Measurements from ENCODE around the gene LBH. TPM values are rescaled to one million over a fixed set of nuclear protein-coding genes. Genes with fewer than 3 reads are reported as not detected.
A peak's percentile ranks its signal among the peaks of the same experiment; 100 is the strongest.

Gene LBH
- total and polyA plus RNA-seq, 5 donors from 2014 or later = 215 to 299 (median 232) TPM

GRCh38 chr2:30192314-30192713 lies 39.0 kb upstream of the LBH start:
- peaks cover 0 to 2% (median 0%) of the 10 kb centered on the region in 7 donors for H3K9me3 Mint-ChIP-seq
- no peak overlapping the region for H3K27ac Mint-ChIP-seq
- no peaks in the 10 kb centered on the region for H3K27me3 ChIP-seq (ENCODE audit: control insufficient read depth, insufficient read depth, low read length)
- DNase-seq (no peak), ATAC-seq (ENCODE audit: low read depth in 2 of 2) (no peak)
- H3K4me1 Mint-ChIP-seq = peaks cover 0 to 10% (median 2%) of the 10 kb centered on the region in 4 donors
- no peaks in the 10 kb centered on the region for H3K36me3 Mint-ChIP-seq
- no peaks in the 10 kb centered on the region for H3K9me3 ChIP-seq (ENCODE audit: control insufficient read depth in 2 of 2, low read length in 2 of 2)
- H3K4me1 ChIP-seq (ENCODE audit: control insufficient read depth, insufficient read depth, low read length, poor library complexity, severe bottlenecking) = no peaks in the 10 kb centered on the region
- no peak overlapping the region for H3K4me3 Mint-ChIP-seq
- H3K27me3 Mint-ChIP-seq = no peaks in the 10 kb centered on the region
- no peak overlapping the region for H3K27ac ChIP-seq (ENCODE audit: insufficient read depth, low read length, poor library complexity, severe bottlenecking)
- H3K4me3 ChIP-seq (ENCODE audit: low read depth, low read length) = no peak overlapping the region
- H3K36me3 ChIP-seq (ENCODE audit: control insufficient read depth, insufficient read depth, low read length) = no peaks in the 10 kb centered on the region

DNA sequence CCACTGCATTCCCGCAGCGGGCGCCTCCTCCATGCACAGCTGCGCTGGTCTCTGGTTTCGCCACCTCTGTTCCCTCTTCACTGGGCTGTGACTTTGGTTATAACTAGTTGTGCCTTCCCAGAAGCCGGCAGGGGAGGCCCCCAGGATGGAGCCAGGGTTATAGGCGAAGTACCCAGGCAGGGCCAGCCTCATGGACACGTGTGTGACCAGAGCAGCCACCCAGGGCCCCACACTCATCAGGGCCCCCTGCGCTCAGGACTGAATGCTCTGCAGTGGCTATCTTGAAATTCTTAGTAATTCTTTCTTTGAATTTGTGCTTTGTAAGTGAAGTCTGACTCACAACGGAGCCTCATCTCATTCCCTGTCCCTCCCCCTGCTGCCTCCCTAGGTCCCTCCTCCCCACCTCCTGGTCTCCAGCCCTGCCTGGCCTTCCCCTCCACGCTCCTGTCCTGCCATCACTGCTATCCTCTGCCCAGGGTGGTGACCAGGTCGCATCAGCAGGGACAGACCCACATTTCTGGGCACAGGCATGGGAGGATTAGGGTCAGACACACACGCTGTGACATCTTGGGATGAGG lies 38.1 kb upstream of the LBH start:
- H3K27me3 Mint-ChIP-seq = no peaks in the 10 kb centered on the region
- Histone ChIP-seq H3K9me3 (ENCODE audit: control insufficient read depth in 2 of 2, low read length in 2 of 2) (no peaks in the 10 kb centered on the region), H3K36me3 (ENCODE audit: control insufficient read depth, insufficient read depth, low read length) (no peaks in the 10 kb centered on the region), H3K27ac (ENCODE audit: insufficient read depth, low read length, poor library complexity, severe bottlenecking) (no peak overlapping the region), H3K4me3 (ENCODE audit: low read depth, low read length) (no peak overlapping the region), H3K27me3 (ENCODE audit: control insufficient read depth, insufficient read depth, low read length) (no peaks in the 10 kb centered on the region), H3K4me1 (ENCODE audit: control insufficient read depth, insufficient read depth, low read length, poor library complexity, severe bottlenecking) (no peaks in the 10 kb centered on the region)
- peaks cover 0 to 6% (median under 1%) of the 10 kb centered on the region in 4 donors for H3K4me1 Mint-ChIP-seq
- H3K27ac Mint-ChIP-seq = no peak overlapping the region
- ATAC-seq (ENCODE audit: low read depth in 2 of 2) (no peak), DNase-seq (no peak)
- no peak overlapping the region for H3K4me3 Mint-ChIP-seq
- H3K9me3 Mint-ChIP-seq = peaks cover 0 to 2% (median 0%) of the 10 kb centered on the region in 7 donors
- no peaks in the 10 kb centered on the region for H3K36me3 Mint-ChIP-seq

- no peaks in the 10 kb centered on the region for H3K27me3 Mint-ChIP-seq
- DNase-seq (no peak), ATAC-seq (ENCODE audit: low read depth in 2 of 2) (no peak)
- H3K27ac Mint-ChIP-seq = no peak overlapping the region
- Histone ChIP-seq H3K27me3 (ENCODE audit: control insufficient read depth, insufficient read depth, low read length) (no peaks in the 10 kb centered on the region), H3K4me1 (ENCODE audit: control insufficient read depth, insufficient read depth, low read length, poor library complexity, severe bottlenecking) (no peaks in the 10 kb centered on the region), H3K36me3 (ENCODE audit: control insufficient read depth, insufficient read depth, low read length) (no peaks in the 10 kb centered on the region), H3K27ac (ENCODE audit: insufficient read depth, low read length, poor library complexity, severe bottlenecking) (no peak overlapping the region), H3K4me3 (ENCODE audit: low read depth, low read length) (no peak overlapping the region), H3K9me3 (ENCODE audit: control insufficient read depth in 2 of 2, low read length in 2 of 2) (no peaks in the 10 kb centered on the region)
- no peaks in the 10 kb centered on the region for H3K36me3 Mint-ChIP-seq
- H3K4me3 Mint-ChIP-seq = no peak overlapping the region
- H3K4me1 Mint-ChIP-seq = no peaks in the 10 kb centered on the region
- peaks cover 0 to 2% (median 0%) of the 10 kb centered on the region in 7 donors for H3K9me3 Mint-ChIP-seq
Measured at GRCh38 chr2:30194421-30194820, 36.9 kb upstream of the LBH start.

- H3K27ac Mint-ChIP-seq = peak overlapping the region in 1 of 3 donors; percentile 92
- DNase-seq = no peak
- no peaks in the 10 kb centered on the region for H3K27me3 Mint-ChIP-seq
Measured at GRCh38 chr2:30195016-30195415, 36.3 kb upstream of the LBH start.

DNA sequence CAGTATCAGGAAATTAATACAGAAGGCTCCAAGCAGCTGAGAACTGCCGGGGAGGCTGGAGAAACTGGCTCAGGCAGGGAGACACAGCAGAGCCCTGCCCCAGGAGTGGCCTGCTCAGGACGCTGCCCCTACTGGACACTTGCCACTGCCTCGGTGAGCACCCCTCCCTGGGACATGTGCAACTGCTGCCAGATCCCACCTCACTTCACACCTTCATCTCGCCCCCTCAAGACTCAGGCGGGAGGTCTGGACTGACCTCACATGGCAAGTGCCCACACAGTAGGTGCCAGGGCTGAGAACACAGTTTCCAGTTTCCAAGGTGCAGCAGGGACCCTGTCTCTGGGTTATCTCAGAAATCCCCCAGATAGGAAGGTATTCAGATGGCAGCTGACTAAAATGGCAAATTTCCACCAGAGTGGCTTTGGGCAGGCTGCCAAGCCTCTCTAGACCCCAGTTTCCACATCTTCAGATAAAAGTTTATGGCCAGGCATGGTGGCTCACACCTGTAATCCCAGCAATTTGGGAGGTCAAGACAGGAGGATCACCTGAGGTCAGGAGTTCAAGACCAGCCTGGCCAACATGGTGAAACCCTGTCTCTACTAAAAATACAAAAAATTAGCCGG lies 33.7 kb upstream of the LBH start:
- no peak overlapping the region for H3K4me3 ChIP-seq (ENCODE audit: low read depth, low read length)
- H3K36me3 Mint-ChIP-seq = no peaks in the 10 kb centered on the region

More at GRCh38 chr2:30195016-30195415, 36.3 kb upstream of the LBH start:
- H3K4me1 Mint-ChIP-seq = no peaks in the 10 kb centered on the region
- Histone ChIP-seq H3K27ac (ENCODE audit: insufficient read depth, low read length, poor library complexity, severe bottlenecking) (no peak overlapping the region), H3K4me3 (ENCODE audit: low read depth, low read length) (no peak overlapping the region), H3K9me3 (ENCODE audit: control insufficient read depth in 2 of 2, low read length in 2 of 2) (no peaks in the 10 kb centered on the region), H3K4me1 (ENCODE audit: control insufficient read depth, insufficient read depth, low read length, poor library complexity, severe bottlenecking) (no peaks in the 10 kb centered on the region), H3K36me3 (ENCODE audit: control insufficient read depth, insufficient read depth, low read length) (no peaks in the 10 kb centered on the region), H3K27me3 (ENCODE audit: control insufficient read depth, insufficient read depth, low read length) (no peaks in the 10 kb centered on the region)
- H3K9me3 Mint-ChIP-seq = no peaks in the 10 kb centered on the region
- no peaks in the 10 kb centered on the region for H3K36me3 Mint-ChIP-seq
- ATAC-seq (ENCODE audit: low read depth in 2 of 2) = no peak
- H3K4me3 Mint-ChIP-seq = no peak overlapping the region

DNA sequence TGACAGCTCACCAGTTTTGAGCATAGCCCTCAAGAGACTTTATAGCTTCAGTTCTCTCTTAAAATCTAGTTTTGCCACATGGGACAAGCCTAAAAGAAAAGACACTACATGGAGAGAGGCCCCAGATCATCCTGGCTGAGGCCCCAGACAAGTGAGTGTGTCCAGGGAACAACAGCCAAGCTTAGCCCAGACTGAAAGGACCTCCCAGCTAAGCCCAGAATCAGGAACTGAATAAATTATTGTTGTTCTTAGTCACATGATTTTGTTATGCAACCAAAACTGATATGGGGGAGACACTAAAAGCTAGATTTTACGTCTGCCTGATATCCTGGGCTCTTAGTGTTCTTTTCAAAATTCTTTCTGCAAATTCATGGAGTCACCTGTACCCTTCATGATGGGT lies 29.3 kb upstream of the LBH start:
- Histone ChIP-seq H3K4me1 (ENCODE audit: control insufficient read depth, insufficient read depth, low read length, poor library complexity, severe bottlenecking) (no peaks in the 10 kb centered on the region), H3K36me3 (ENCODE audit: control insufficient read depth, insufficient read depth, low read length) (no peaks in the 10 kb centered on the region), H3K27ac (ENCODE audit: insufficient read depth, low read length, poor library complexity, severe bottlenecking) (no peak overlapping the region), H3K27me3 (ENCODE audit: control insufficient read depth, insufficient read depth, low read length) (no peaks in the 10 kb centered on the region), H3K9me3 (ENCODE audit: control insufficient read depth in 2 of 2, low read length in 2 of 2) (no peaks in the 10 kb centered on the region), H3K4me3 (ENCODE audit: low read depth, low read length) (no peak overlapping the region)
- peaks cover 9% of the 10 kb centered on the region for H3K27me3 Mint-ChIP-seq
- DNase-seq (no peak), ATAC-seq (ENCODE audit: low read depth in 2 of 2) (no peak)
- H3K4me1 Mint-ChIP-seq = peaks cover 0 to 4% (median 0%) of the 10 kb centered on the region in 4 donors
- H3K9me3 Mint-ChIP-seq = no peaks in the 10 kb centered on the region
- no peak overlapping the region for H3K4me3 Mint-ChIP-seq
- H3K36me3 Mint-ChIP-seq = no peaks in the 10 kb centered on the region
- H3K27ac Mint-ChIP-seq = no peak overlapping the region

More for the DNA sequence above, 33.7 kb upstream of the LBH start:
- no peaks in the 10 kb centered on the region for H3K9me3 ChIP-seq (ENCODE audit: control insufficient read depth in 2 of 2, low read length in 2 of 2)
- H3K4me1 Mint-ChIP-seq = no peaks in the 10 kb centered on the region
- DNase-seq (no peak), ATAC-seq (ENCODE audit: low read depth in 2 of 2) (no peak)
- H3K4me1 ChIP-seq (ENCODE audit: control insufficient read depth, insufficient read depth, low read length, poor library complexity, severe bottlenecking) = no peaks in the 10 kb centered on the region
- no peaks in the 10 kb centered on the region for H3K36me3 ChIP-seq (ENCODE audit: control insufficient read depth, insufficient read depth, low read length)
- no peak overlapping the region for H3K27ac Mint-ChIP-seq
- no peaks in the 10 kb centered on the region for H3K9me3 Mint-ChIP-seq
- H3K27me3 ChIP-seq (ENCODE audit: control insufficient read depth, insufficient read depth, low read length) = no peaks in the 10 kb centered on the region
- no peaks in the 10 kb centered on the region for H3K27me3 Mint-ChIP-seq
- H3K4me3 Mint-ChIP-seq = no peak overlapping the region
- no peak overlapping the region for H3K27ac ChIP-seq (ENCODE audit: insufficient read depth, low read length, poor library complexity, severe bottlenecking)

DNA sequence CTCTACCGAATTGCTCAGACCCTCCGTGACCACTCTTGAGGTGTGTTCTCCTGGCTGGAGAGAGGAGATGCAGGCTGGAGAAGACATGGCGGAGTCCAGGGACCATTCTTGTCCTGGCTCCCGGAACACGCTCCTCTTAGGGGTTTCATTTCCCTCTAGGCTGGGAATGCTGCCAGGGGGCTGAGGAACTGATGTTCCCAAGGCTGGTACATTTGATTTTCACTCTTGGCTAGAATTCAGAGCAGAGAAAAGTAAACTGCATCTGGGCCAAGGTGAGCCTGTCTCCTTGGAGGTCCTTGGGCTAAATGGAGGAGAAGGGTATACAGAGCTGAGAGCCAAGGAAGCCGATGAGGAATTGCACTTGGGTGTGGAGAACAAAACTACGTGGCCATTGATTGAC lies 28.2 kb upstream of the LBH start:
- Histone ChIP-seq H3K4me3 (ENCODE audit: low read depth, low read length) (no peak overlapping the region), H3K27ac (ENCODE audit: insufficient read depth, low read length, poor library complexity, severe bottlenecking) (no peak overlapping the region), H3K27me3 (ENCODE audit: control insufficient read depth, insufficient read depth, low read length) (no peaks in the 10 kb centered on the region), H3K4me1 (ENCODE audit: control insufficient read depth, insufficient read depth, low read length, poor library complexity, severe bottlenecking) (no peaks in the 10 kb centered on the region), H3K36me3 (ENCODE audit: control insufficient read depth, insufficient read depth, low read length) (no peaks in the 10 kb centered on the region), H3K9me3 (ENCODE audit: control insufficient read depth in 2 of 2, low read length in 2 of 2) (no peaks in the 10 kb centered on the region)
- Mint-ChIP-seq H3K4me3 (no peak overlapping the region), H3K27ac (no peak overlapping the region), H3K9me3 (no peaks in the 10 kb centered on the region), H3K4me1 (peaks cover 0 to 4% (median 0%) of the 10 kb centered on the region in 4 donors), H3K36me3 (no peaks in the 10 kb centered on the region), H3K27me3 (peaks cover 9% of the 10 kb centered on the region)
- ATAC-seq (ENCODE audit: low read depth in 2 of 2) = no peak
- DNase-seq = no peak

DNA sequence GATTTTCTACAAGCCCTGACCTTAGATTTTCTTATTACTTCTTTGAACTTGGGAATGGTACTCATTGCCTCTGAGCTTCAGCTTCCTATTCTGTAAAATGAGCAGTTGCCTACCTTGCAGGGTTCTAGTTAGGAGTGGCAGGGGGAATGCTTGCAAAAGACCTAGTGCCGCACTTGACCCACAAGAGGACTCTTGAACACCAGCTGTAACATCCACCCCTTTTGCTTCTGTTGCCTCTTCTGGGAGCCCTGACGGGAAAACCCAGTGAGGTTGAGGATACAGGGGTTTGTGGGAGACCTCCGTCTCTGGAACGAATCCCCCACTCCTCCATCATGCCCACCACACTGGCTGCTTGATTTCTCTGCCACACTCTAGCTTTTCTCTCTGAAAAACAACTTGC lies 27.1 kb upstream of the LBH start:
- Histone ChIP-seq H3K4me1 (ENCODE audit: control insufficient read depth, insufficient read depth, low read length, poor library complexity, severe bottlenecking) (peaks cover 10% of the 10 kb centered on the region), H3K36me3 (ENCODE audit: control insufficient read depth, insufficient read depth, low read length) (no peaks in the 10 kb centered on the region), H3K27ac (ENCODE audit: insufficient read depth, low read length, poor library complexity, severe bottlenecking) (no peak overlapping the region), H3K9me3 (ENCODE audit: control insufficient read depth in 2 of 2, low read length in 2 of 2) (no peaks in the 10 kb centered on the region), H3K4me3 (ENCODE audit: low read depth, low read length) (no peak overlapping the region), H3K27me3 (ENCODE audit: control insufficient read depth, insufficient read depth, low read length) (no peaks in the 10 kb centered on the region)
- Mint-ChIP-seq H3K4me1 (peaks cover 7 to 11% (median 9%) of the 10 kb centered on the region in 4 donors), H3K9me3 (no peaks in the 10 kb centered on the region), H3K36me3 (no peaks in the 10 kb centered on the region), H3K27me3 (peaks cover 9% of the 10 kb centered on the region), H3K27ac (no peak overlapping the region), H3K4me3 (no peak overlapping the region)
- DNase-seq = no peak
- ATAC-seq (ENCODE audit: low read depth in 2 of 2) = no peak

Data from CD4-positive, CD25-positive, alpha-beta regulatory T cell (primary cell).